Smooth muscle cell (in vitro differentiated cells): ENCODE results near the gene CEP128. TPM values are rescaled to one million over a fixed set of nuclear protein-coding genes. Genes with fewer than 3 reads are reported as not detected.

Experiments used
- DNase-seq: peaks from one replicate; lab custom pipeline; 2025; ENCODE audit not compliant: unreplicated experiment; lab: John Stamatoyannopoulos, UW
- H2AFZ ChIP-seq: fragments of 200-600 bp; sonication (generic); 2 replicates; pipeline ENCODE4 v1.6.0; 2016; ENCODE audit warnings: antibody characterized with exemption, low read depth, mild to moderate bottlenecking
- H3F3A ChIP-seq: fragments of 200-600 bp; sonication (generic); 2 replicates; pipeline ENCODE4 v1.6.0; 2017; ENCODE audit warnings: antibody characterized with exemption, low read depth
- H3K27ac ChIP-seq: fragments of 200-600 bp; sonication (generic); 2 replicates; pipeline ENCODE4 v1.5.1; 2016; ENCODE audit warnings: low read depth, mild to moderate bottlenecking
- H3K27me3 ChIP-seq: fragments of 200-600 bp; sonication (generic); 2 replicates; pipeline ENCODE4 v1.6.1; 2016; ENCODE audit warnings: low read depth, mild to moderate bottlenecking
- H3K36me3 ChIP-seq: fragments of 200-600 bp; sonication (generic); 2 replicates; pipeline ENCODE4 v1.5.1; 2016; ENCODE audit warnings: low read depth
- H3K4me1 ChIP-seq: fragments of 200-600 bp; sonication (generic); 2 replicates; pipeline ENCODE4 v1.5.1; 2016; ENCODE audit warnings: low read depth
- H3K4me2 ChIP-seq: fragments of 200-600 bp; sonication (generic); 2 replicates; pipeline ENCODE4 v1.6.0; 2016; ENCODE audit warnings: mild to moderate bottlenecking
- H3K4me3 ChIP-seq: fragments of 200-600 bp; sonication (generic); 2 replicates; pipeline ENCODE4 v1.5.1; 2016; ENCODE audit warnings: mild to moderate bottlenecking
- H3K79me2 ChIP-seq: fragments of 200-600 bp; sonication (generic); 2 replicates; pipeline ENCODE4 v1.6.0; 2016; ENCODE audit warnings: low read depth, mild to moderate bottlenecking
- H3K9ac ChIP-seq: fragments of 200-600 bp; sonication (generic); 2 replicates; pipeline ENCODE4 v1.6.0; 2016; ENCODE audit warnings: low read depth
- H3K9me3 ChIP-seq: fragments of 200-600 bp; sonication (generic); replicated peaks from 2 replicates; pipeline ENCODE4 v1.5.1; 2016; ENCODE audit warnings: low read depth
- H4K20me1 ChIP-seq: fragments of 200-600 bp; sonication (generic); 2 replicates; pipeline ENCODE4 v1.6.0; 2016; ENCODE audit warnings: low read depth
- CTCF ChIP-seq: fragments of 200-600 bp; sonication (generic); IDR thresholded peaks from 2 replicates; pipeline ENCODE4 v1.5.1; 2017; ENCODE audit warnings: borderline replicate concordance, mild to moderate bottlenecking, antibody characterized with exemption; ENCODE audit not compliant: insufficient read depth, poor library complexity, severe bottlenecking
- WGBS: methylation state at CpG from one replicate; pipeline ENCODE4 v1.1.7; 2016; ENCODE audit warnings: low lambda C conversion rate; 5-methylcytosine and 5-hydroxymethylcytosine counted together
- polyA plus RNA-seq: library from polyadenylated mRNA; unstranded; fragments of >200 nt; fragmentation: Nextera tagmentation; extraction: Ambion mirVana; gene quantifications from 2 replicates; pipeline ENCODE4 v1.2.1, GENCODE V29; 2016
- total RNA-seq: library from RNA; depleted of rRNA; stranded (reverse); fragments of >200 nt; gene quantifications from 2 replicates; pipeline ENCODE4 v1.2.3, GENCODE V29; 2014

The CEP128 gene
- total and polyA plus RNA-seq, 2 experiments from 2014 or later: 2.7 to 4.4 TPM

GRCh38 chr14:80805136-80805535 lies 136.4 kb downstream of the CEP128 start:
- H3K27ac ChIP-seq: no peak overlapping the region

GRCh38 chr14:80798878-80799277 lies 142.7 kb downstream of the CEP128 start:
- H3K27ac ChIP-seq: no peak overlapping the region
- no peaks in the 10 kb centered on the region for H3K27me3 ChIP-seq
- WGBS: 97% methylated on average over 3 of the region's 3 CpGs
- H3K4me1 ChIP-seq: no peaks in the 10 kb centered on the region
- no peaks in the 10 kb centered on the region for H3F3A ChIP-seq
- no peaks in the 10 kb centered on the region for H4K20me1 ChIP-seq
- H3K79me2 ChIP-seq: no peaks in the 10 kb centered on the region
- H3K9me3 ChIP-seq: peaks cover 11% of the 10 kb centered on the region
- no peak overlapping the region for H3K9ac ChIP-seq
- H3K36me3 ChIP-seq: no peaks in the 10 kb centered on the region
- H2AFZ ChIP-seq: no peak overlapping the region
- no peak overlapping the region for H3K4me3 ChIP-seq
- no peak for TF ChIP-seq CTCF
- no peak for DNase-seq
- no peak overlapping the region for H3K4me2 ChIP-seq

More at GRCh38 chr14:80805136-80805535, 136.4 kb downstream of the CEP128 start:
- WGBS: 100% methylated on average over 1 of the region's 1 CpG
- Histone ChIP-seq H3F3A (no peaks in the 10 kb centered on the region), H3K27me3 (no peaks in the 10 kb centered on the region), H3K4me2 (no peak overlapping the region), H3K4me3 (no peak overlapping the region), H4K20me1 (no peaks in the 10 kb centered on the region), H2AFZ (no peak overlapping the region), H3K9me3 (peaks cover 3% of the 10 kb centered on the region), H3K36me3 (no peaks in the 10 kb centered on the region), H3K4me1 (no peaks in the 10 kb centered on the region), H3K79me2 (no peaks in the 10 kb centered on the region), H3K9ac (no peak overlapping the region)
- TF ChIP-seq CTCF: no peak
- no peak for DNase-seq

GRCh38 chr14:80798211-80798610 lies 143.3 kb downstream of the CEP128 start:
- H3K9me3 ChIP-seq: peaks cover 11% of the 10 kb centered on the region
- no peaks in the 10 kb centered on the region for H3K4me1 ChIP-seq
- no peak overlapping the region for H3K27ac ChIP-seq
- H3K27me3 ChIP-seq: no peaks in the 10 kb centered on the region
- H2AFZ ChIP-seq: no peak overlapping the region
- no peak overlapping the region for H3K4me2 ChIP-seq
- no peak for TF ChIP-seq CTCF
- H3F3A ChIP-seq: no peaks in the 10 kb centered on the region
- no peaks in the 10 kb centered on the region for H3K36me3 ChIP-seq
- WGBS: 90% methylated on average over 3 of the region's 3 CpGs
- no peak overlapping the region for H3K9ac ChIP-seq
- no peaks in the 10 kb centered on the region for H3K79me2 ChIP-seq
- no peaks in the 10 kb centered on the region for H4K20me1 ChIP-seq
- DNase-seq: no peak
- no peak overlapping the region for H3K4me3 ChIP-seq

GRCh38 chr14:80792771-80793170 lies 148.8 kb downstream of the CEP128 start:
- Histone ChIP-seq H3K27me3 (no peaks in the 10 kb centered on the region), H3K27ac (no peak overlapping the region), H2AFZ (no peak overlapping the region), H3K4me3 (no peak overlapping the region), H3K79me2 (no peaks in the 10 kb centered on the region), H4K20me1 (no peaks in the 10 kb centered on the region), H3F3A (no peaks in the 10 kb centered on the region), H3K36me3 (no peaks in the 10 kb centered on the region), H3K4me2 (no peak overlapping the region), H3K9ac (no peak overlapping the region), H3K9me3 (no peaks in the 10 kb centered on the region), H3K4me1 (no peaks in the 10 kb centered on the region)
- 96% methylated on average over 11 of the region's 11 CpGs for WGBS
- DNase-seq: no peak
- no peak for TF ChIP-seq CTCF
